GM12873 (cell line): ENCODE results near the gene ETV1.

Experiments used
- TF ChIP-seq, protein P1 (sequence below): IDR thresholded peaks from 2 replicates; pipeline ENCODE4 v1.5.1; 2012; ENCODE audit warnings: low read depth, mild to moderate bottlenecking, moderate library complexity, low read length, control low read depth; ENCODE audit not compliant: insufficient read depth; ENCODE audit errors: missing control alignments

ETV1 gene

DNA sequence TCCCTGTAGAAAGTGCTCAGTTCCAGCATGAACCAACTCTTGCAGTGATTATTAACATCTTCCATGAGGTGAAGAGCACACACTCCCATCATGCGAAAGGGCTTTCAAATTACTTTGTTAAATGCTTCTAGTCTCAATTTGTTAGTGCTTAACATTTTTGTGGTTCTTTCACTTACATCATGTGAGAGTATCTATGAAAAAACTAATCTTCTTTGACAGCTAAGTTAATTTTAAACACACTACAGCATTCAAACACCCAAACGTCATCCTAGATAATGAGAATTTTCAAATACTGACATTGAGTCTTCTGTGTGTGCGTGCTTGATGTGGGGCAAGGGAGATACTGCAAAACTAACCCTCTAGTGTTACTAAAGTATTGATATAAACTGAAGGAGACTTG is 84.8 kb downstream of the ETV1 start:
- TF ChIP-seq, protein P1, sequence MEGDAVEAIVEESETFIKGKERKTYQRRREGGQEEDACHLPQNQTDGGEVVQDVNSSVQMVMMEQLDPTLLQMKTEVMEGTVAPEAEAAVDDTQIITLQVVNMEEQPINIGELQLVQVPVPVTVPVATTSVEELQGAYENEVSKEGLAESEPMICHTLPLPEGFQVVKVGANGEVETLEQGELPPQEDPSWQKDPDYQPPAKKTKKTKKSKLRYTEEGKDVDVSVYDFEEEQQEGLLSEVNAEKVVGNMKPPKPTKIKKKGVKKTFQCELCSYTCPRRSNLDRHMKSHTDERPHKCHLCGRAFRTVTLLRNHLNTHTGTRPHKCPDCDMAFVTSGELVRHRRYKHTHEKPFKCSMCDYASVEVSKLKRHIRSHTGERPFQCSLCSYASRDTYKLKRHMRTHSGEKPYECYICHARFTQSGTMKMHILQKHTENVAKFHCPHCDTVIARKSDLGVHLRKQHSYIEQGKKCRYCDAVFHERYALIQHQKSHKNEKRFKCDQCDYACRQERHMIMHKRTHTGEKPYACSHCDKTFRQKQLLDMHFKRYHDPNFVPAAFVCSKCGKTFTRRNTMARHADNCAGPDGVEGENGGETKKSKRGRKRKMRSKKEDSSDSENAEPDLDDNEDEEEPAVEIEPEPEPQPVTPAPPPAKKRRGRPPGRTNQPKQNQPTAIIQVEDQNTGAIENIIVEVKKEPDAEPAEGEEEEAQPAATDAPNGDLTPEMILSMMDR: no peak

DNA sequence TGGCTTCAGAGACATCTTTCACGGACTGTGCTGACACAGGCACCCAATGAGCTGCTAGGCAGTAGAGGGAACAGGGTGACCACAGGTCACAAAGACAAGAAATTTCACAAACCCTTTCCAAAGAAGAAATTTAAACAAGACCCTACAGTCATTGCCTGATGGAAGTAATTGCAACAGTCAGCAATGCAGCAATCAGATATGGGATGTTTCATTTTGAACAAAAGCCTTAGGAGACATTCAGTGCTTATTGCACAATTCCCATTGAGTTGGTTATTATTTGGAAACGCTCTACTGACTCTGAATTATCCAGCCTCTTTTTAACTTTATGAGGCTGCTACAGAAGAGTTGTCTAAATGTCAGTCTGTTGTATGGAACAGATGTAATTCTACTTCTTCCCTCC is 85.5 kb downstream of the ETV1 start:
- TF ChIP-seq, protein P1: no peak

DNA sequence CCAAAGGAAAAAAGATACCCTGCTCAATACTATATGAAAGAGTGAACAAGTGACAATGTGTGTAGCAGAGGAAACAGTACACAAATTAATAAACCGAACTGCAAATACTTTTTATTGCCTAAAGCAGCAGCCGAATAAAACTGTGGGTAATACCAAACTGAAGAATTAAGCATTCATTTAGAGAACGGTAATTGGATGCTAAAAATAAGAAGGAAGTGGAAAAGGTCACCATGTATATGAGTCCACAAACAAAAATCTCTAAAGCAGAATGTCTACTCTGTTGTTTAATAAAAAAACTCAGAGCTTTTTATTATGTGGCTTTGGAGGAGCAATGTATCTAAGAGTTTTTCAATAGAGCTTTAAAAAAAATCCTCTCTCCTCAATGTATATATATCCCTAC is 87.9 kb downstream of the ETV1 start:
- TF ChIP-seq, protein P1: no peak

DNA sequence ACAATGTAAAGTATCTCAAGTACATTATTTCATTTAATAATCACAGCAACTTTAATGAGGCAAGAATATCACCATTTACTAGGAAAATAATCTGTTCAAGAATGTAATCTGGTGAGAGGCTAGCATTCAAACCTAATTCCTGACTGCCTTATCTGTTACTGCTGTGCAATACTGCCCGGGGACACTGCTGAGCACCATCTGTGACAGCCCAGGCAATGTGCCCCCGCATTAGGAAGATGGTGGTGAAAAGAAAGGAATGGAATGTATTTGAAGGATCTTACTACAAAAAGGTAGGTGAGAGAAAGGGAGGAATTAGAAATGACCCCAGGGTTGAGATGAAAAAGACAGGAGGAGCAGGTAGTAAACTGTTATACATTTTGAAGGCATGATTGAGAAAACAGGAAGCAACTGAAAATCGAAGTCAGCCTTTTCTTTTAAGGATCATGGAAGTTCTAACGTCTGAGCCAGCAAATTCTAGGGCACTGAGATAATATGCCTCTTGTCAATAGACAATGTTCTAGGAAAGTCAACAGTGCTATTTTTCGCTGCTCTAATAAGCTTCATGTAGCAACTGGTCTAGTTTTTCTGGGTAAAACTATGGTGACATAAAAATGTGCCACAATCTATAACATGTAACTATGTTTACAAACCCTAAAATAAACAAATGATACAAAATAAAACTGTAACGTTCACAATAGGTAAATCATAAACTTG is 90.4 kb downstream of the ETV1 start:
- TF ChIP-seq, protein P1: no peak

DNA sequence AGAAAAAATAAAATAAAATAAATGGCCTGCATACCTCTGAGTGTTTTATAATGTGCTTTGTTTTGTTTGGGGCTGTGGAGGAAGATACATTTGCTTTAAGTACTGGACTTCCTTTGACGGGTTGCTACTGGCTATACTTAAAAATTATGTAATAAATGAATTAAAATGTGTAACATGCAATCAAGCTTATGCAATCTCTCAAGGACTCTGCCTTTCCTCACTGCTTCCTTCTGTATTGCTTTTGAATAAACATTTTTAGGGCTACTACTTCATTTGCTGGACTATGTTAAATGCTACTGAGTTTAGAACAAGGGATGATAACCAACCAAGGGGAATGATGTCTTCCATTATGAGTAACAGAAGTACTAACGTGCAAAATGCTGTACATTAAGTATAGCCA is 91.6 kb downstream of the ETV1 start:
- TF ChIP-seq, protein P1: no peak

DNA sequence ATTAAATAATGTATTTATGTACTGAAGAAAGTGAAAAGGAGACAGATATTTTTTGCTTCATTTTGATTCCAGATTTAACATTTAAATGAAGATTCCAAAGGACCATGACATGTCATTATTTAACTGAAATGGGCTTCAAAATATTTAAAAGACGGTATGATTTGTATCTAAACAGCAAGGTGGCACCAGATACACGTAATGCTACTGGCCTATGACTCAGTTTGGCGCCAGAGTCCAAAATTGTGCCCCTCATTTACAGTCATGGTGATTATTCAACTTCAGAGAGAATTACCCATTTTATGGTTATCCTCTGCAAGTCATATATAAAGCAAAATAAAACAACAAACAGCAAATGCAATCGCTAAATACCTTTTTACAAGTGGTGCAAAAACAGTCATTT is 94.5 kb downstream of the ETV1 start:
- TF ChIP-seq, protein P1: no peak

DNA sequence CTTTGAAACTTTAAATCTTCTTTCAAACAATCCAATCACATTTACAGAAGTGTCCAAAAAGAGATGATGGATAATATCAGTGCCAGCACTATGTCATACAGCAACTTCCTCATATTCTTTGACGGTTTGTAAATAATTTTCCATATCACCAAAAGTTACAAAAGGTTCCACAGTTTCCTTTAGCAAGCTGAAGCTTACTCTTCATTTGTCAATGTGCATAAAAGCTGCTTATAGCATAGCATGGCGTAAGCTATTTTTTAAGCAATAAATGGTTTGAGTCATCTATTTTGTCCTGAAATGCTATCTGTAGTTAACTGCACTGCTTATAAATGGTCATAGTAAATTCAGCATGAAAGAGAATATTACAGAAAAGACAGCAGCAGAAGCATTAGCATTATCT is 95.1 kb downstream of the ETV1 start:
- TF ChIP-seq, protein P1: no peak
